Measurements from ENCODE around the gene HLA-DRB5.
"Not testable (repeated sequence)": the region's sequence is repeated elsewhere in the genome, so short reads cannot be mapped to it uniquely, and the experiment has no call there.

The HLA-DRB5 gene

DNA sequence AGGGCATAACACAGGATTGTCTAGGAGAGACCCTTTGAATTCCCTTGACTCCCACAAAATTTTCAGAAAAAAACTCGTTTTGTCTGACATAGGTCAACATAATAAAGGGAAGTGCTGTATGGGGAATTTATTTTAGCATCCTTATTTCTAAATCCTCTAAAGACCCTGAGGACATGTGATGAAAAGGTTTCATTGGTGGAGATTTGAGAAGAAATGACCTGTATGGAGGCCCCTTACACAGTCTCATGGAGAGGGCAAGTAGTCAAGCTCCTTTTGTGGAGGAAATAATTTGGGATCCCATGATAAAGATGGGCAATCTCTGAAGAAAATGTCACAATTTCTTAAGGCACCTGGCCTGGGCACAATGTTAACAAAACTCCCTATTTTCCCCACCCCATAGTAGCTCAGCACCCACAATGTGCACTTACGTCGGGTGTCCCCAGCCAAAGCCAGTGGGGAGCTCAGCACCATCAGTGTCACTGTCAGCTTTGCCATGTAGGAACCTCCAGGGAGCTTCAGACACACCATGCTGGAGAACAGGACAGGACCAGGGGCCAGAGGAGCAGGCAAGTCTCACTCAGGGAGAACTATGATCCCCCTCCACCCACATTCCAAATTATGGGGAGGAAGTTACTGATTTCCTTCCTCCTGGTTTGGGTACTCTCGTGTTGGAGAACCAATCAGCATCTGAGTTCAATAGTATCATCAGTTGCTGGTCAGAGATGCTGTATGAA, at the start of gene HLA-DRB5:
Gene HLA-DRB5, minus strand, starts transcription at position 591 of the 734 bp plus-strand sequence. Its CDS starts 63 bp downstream, at position 528.
- H3K9me3 Mint-ChIP-seq = no peaks in the 10 kb centered on the region
- H3K36me3 Mint-ChIP-seq = no peaks in the 10 kb centered on the region
- H3K4me3 Mint-ChIP-seq = no peak within 1 kb of the TSS
- H3K4me1 Mint-ChIP-seq = no peaks in the 10 kb centered on the region
- no peak within 1 kb of the TSS for H3K27ac Mint-ChIP-seq
- no peaks in the 10 kb centered on the region for H3K27me3 Mint-ChIP-seq

DNA sequence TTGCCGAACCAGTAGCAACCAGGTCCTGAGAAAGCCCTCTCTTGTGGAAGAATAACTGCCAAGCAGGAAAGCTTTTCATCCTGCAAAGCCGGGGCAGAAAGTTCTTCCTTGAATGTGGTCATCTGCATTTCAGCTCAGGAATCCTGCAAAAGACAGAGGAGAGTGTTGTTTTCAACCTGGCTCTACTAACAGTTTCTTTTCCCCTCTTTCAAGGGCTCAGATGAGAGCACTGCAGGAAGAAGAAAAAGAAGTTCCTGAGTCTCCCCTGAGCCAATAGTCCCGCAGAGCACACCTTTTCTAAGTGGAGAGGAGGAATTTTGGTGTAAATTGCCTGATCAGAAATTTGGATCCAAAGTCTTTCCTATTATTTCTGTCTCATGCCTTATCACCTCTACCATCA, 48.9 kb upstream of the HLA-DRB5 start:
- Mint-ChIP-seq H3K27ac (no peak overlapping the region), H3K36me3 (no peaks in the 10 kb centered on the region), H3K27me3 (no peaks in the 10 kb centered on the region), H3K4me3 (no peak overlapping the region), H3K4me1 (no peaks in the 10 kb centered on the region), H3K9me3 (no peaks in the 10 kb centered on the region)

DNA sequence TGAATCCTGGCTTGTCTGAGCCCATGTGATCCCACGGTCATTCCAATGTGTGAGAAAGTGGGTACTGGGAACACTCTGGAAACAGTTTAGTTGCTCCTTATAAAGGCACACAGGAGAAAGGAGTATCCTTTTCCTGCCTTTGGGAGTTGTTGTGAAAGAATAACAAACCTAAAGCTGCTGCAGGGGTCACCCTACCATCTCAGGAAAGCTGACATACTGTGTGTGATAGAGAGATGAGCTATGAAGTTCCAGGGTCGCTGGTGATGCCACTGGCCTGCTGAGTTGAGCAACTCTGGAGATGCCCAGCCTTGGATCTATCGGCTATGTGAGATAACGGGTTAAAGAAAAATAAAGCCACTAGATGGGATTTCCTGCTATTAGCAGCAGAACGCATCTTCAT, 47.4 kb upstream of the HLA-DRB5 start:
- not testable (repeated sequence) for H3K27ac Mint-ChIP-seq

DNA sequence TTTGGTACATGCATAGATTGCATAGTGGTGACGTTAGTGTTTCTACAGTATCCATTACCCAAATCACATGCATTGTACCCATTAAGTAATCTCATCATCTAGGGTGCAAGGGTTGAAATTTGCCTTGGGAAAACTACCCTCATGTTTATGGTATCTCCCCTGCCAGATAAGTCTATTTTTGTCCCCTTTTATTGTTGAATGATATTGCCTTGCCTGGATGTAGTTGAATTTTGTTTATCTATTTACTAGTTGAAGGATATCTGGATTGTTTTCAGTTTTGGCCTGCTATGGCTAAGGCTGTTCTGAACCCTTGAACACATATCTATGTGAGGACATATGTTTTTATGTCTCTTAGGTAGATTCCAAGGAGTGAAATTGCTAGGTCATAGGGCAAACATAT, 46.2 kb upstream of the HLA-DRB5 start:
- Mint-ChIP-seq H3K4me1 (no peaks in the 10 kb centered on the region), H3K9me3 (no peaks in the 10 kb centered on the region), H3K36me3 (no peaks in the 10 kb centered on the region), H3K27me3 (no peaks in the 10 kb centered on the region), H3K4me3 (no peak overlapping the region), H3K27ac (no peak overlapping the region)

More for the DNA sequence above, 47.4 kb upstream of the HLA-DRB5 start:
- not testable (repeated sequence) for H3K4me1 Mint-ChIP-seq, H3K27me3 Mint-ChIP-seq, H3K9me3 Mint-ChIP-seq, H3K4me3 Mint-ChIP-seq, H3K36me3 Mint-ChIP-seq

DNA sequence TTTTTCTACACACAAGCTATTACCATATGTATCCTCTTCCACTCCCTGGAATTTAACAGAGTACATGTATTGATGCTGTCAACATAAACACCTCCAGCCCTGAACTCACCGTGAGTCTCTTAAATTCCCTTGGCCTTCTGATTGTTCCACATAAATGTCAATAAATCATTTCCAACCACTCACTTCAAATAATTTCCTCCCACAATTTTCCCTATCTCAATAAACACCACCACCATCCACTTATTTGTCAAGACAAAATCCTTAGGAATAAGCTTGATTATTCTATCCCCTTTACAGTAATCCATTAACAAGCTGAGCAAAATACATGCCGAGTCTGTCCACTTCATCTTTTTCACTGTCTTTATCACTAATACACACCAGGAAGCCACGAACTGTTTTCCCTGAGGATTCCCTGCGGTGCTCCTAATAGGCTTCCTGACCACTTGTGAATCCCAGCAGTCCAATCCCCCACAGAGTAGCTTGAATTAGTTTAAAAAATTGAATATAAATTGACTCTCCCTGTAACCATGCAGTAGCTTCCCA, 40.3 kb upstream of the HLA-DRB5 start:
- Mint-ChIP-seq H3K27ac (no peak overlapping the region), H3K27me3 (no peaks in the 10 kb centered on the region), H3K4me3 (no peak overlapping the region), H3K36me3 (no peaks in the 10 kb centered on the region), H3K9me3 (no peaks in the 10 kb centered on the region), H3K4me1 (peaks cover 6% of the 10 kb centered on the region)

DNA sequence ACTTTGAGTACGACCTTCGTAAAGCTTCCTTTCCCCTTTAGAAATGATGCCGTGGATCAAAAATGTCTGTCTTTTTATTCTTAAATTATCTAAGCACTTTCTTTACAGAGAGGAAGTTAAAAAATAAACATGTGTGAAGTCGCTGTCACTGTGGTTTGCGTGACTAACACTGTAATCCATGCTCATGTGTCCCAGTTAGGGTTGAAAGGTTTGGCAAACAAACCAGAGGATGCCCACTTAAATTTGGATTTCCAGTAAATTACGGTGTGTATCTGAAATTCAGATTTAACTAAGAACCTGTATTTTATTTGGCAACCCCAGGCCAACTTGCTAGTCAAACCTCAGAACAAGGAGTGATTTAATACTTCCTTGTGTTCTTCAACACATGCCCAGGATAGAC, 38.5 kb upstream of the HLA-DRB5 start:
- no peak overlapping the region for H3K4me3 Mint-ChIP-seq
- no peaks in the 10 kb centered on the region for H3K27me3 Mint-ChIP-seq
- H3K9me3 Mint-ChIP-seq = no peaks in the 10 kb centered on the region
- peak overlapping the region; percentile 30 for H3K27ac Mint-ChIP-seq
- H3K4me1 Mint-ChIP-seq = peaks cover 6% of the 10 kb centered on the region
- H3K36me3 Mint-ChIP-seq = no peaks in the 10 kb centered on the region

DNA sequence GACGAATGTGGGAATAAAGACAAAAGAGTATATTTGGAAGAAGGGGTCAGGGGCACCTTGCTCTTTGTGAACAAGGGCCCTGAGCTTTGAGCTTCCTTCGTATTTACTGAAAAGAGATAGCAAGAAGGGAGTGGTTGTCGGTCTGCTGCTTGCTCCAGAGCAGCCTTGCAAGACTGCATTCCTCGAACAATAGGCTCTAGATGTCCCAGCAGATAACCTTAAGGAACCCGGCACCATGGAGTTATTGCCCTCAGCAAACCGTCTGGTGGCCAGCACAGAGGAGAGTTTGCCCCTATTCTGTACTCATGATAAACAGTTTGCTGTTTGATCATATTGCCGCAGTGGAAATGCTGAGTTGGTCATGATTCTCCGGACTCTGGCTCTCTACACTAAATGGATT, 36.9 kb upstream of the HLA-DRB5 start:
- H3K4me1 Mint-ChIP-seq = peaks cover 6% of the 10 kb centered on the region
- H3K4me3 Mint-ChIP-seq = no peak overlapping the region
- no peaks in the 10 kb centered on the region for H3K27me3 Mint-ChIP-seq
- no peak overlapping the region for H3K27ac Mint-ChIP-seq
- no peaks in the 10 kb centered on the region for H3K36me3 Mint-ChIP-seq
- H3K9me3 Mint-ChIP-seq = no peaks in the 10 kb centered on the region

DNA sequence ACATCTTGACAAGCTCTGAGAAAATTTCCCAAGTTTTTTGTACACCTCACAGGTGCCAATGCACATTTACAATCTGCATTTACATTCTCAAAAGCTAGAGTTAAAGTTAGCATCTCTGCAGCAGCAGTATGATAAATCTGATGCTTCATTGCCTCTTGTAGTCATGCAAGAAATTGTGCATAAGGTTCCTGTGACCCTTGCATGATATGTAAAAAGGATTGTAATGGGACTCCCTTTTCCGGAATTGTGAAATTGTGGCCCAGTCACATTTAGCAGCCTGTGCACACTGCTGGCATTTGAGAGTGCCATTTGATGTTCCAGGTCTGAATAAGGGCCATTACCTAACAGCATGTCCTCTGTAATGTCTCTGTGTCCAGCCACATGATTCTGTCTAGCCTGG, 35.4 kb upstream of the HLA-DRB5 start:
- Mint-ChIP-seq H3K27ac (no peak overlapping the region), H3K36me3 (no peaks in the 10 kb centered on the region), H3K9me3 (no peaks in the 10 kb centered on the region), H3K27me3 (no peaks in the 10 kb centered on the region), H3K4me1 (peaks cover 6% of the 10 kb centered on the region), H3K4me3 (no peak overlapping the region)

DNA sequence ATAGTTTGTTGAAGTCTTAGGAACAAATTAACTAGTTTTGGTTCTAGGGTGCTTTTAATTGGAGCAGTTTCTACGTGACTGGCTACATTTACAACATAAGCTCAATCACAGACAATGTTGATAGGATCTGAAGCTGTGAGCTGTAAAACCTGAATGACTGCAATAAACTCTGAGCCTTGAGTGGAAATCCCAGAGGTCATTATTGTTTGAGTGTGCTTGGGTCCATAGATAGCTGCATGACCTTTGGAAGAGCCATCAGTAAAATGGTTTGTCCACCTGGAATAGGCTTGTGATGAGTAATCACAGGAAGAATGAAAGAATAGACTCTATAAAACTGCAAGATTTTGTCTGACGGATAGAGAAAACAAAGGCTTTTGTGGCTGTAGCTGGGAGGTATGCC, 32.9 kb upstream of the HLA-DRB5 start:
- no peak overlapping the region for H3K4me3 Mint-ChIP-seq

DNA sequence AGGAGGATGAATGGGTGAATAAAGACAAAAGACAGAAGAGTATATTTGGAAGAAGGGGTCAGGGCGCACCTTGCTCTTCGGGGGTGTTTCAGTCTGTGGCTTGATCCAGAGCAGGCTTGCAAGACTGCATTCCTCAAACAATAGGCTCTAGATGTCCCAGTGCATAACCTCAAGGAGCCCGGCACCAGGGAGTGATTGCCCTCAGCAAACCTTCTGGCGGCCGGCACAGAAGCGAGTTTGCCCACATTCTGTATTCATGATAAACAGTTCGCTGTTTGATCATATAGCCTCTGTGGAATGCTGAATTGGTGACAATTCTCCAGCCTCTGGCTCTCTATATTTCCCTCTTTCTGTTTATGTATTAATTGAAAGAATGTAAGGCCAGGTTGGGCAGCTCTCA, 29.7 kb upstream of the HLA-DRB5 start:
- H3K27ac Mint-ChIP-seq = no peak overlapping the region
- no peaks in the 10 kb centered on the region for H3K4me1 Mint-ChIP-seq
- no peaks in the 10 kb centered on the region for H3K36me3 Mint-ChIP-seq
- H3K27me3 Mint-ChIP-seq = peaks cover 1% of the 10 kb centered on the region
- H3K9me3 Mint-ChIP-seq = no peaks in the 10 kb centered on the region
- H3K4me3 Mint-ChIP-seq = no peak overlapping the region

More for the DNA sequence above, 32.9 kb upstream of the HLA-DRB5 start:
- no peak overlapping the region for H3K27ac Mint-ChIP-seq
- no peaks in the 10 kb centered on the region for H3K9me3 Mint-ChIP-seq
- H3K36me3 Mint-ChIP-seq = no peaks in the 10 kb centered on the region
- no peaks in the 10 kb centered on the region for H3K27me3 Mint-ChIP-seq
- H3K4me1 Mint-ChIP-seq = no peaks in the 10 kb centered on the region

DNA sequence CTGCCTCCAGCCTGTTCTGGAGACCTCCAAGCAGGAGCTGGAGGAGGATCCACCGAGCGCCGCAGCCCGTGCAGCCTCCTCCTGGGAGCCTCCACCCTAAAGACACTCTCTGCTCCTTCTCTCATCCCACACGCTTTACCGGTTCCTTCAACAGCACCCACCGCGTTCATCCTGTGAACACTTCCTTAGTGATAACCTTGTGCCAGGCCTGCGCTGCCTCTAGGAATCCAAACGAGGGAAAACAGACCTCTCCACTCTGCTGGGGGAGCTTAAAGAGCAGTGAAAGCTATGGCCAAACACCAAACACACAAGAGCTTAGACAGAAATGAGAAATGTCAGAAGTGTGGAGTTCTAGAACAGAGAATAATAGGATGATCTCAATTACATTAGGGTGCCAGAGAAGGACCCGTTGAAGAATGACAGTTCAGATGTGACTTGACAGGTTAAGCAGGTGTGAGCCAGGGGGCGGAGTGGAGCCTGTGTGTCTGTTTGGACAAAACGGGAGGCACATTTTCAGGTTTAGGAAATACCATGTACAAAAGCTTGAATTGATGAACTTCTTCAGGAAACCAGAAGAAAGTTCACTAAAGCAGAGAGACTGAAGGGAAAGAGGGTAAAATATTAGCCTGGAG, 28.5 kb upstream of the HLA-DRB5 start:
- H3K27ac Mint-ChIP-seq = no peak overlapping the region
- H3K4me1 Mint-ChIP-seq = no peaks in the 10 kb centered on the region
- H3K36me3 Mint-ChIP-seq = no peaks in the 10 kb centered on the region
- peaks cover 1% of the 10 kb centered on the region for H3K27me3 Mint-ChIP-seq
- H3K9me3 Mint-ChIP-seq = no peaks in the 10 kb centered on the region
- no peak overlapping the region for H3K4me3 Mint-ChIP-seq

DNA sequence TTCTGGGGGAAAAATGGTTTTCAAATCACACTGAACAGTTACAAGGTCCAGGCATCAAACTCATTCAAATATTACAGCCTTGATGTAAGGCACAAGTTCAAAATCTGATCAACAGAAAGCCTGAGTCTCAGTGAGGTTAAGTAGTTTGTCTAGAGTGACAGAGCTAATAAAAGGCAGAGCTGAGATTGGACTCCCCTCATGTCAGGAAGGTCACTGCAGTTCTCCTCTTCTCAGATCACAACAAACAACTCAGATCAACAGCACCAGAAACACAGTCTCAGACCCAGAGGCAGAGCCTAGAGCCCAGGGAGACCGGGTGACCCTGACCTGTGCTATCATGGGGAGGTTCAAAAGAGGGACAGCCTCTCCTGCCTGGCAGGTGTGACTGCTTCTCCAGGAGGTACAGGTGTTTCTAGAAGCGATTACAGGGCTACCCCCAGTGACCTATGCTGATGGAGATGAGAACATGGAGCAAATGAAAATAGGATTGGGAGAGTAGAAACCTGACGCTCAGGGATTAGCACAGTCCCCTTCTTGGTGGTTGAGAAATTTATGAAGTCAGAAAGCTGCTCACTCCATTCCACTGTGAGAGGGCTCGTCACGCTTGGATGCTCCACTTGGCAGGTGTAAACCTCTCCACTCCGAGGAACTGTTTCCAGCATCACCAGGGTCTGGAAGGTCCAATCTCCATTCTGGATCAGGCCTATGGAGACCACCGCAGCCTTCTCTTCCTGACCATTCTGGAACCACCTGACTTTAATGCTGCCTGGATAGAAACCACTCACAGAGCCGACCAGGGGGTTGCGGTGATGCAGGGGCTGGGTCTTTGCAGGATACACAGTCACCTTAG, 24.3 kb upstream of the HLA-DRB5 start:
- Mint-ChIP-seq H3K4me1 (no peaks in the 10 kb centered on the region), H3K4me3 (no peak overlapping the region), H3K36me3 (no peaks in the 10 kb centered on the region), H3K27ac (no peak overlapping the region), H3K9me3 (no peaks in the 10 kb centered on the region), H3K27me3 (peaks cover 1% of the 10 kb centered on the region)

DNA sequence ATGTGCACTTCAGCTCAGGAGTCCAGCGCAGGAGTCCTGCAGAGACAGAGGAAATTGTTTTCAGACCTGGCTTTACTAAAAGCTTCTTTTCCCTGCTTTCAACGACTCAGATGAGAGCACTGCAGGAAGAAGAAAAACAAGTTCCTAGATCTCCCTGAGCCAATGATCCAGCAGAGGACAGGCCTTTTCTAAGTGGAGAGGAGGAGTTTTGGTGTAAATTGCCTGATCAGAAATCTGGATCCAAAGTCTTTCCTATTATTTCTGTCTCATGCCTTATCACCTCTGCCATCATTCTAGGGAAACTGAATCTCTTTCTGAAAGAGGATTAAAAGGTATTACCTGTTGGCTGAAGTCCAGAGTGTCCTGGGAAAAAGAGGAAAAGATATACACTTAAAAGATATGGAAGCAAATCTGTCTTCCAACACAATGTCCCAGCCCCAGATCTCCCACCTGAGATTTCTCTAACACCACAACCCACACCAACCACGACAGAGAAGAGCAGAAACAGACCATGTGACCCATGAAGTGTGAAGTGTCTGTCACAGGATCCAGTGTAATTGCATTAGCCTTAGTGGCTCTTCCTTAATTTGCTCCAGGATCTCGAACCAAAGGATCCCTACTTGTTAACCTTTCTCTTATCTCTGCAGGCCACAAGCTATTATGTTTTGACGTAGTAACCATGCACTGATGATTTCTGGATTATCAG, 23.1 kb upstream of the HLA-DRB5 start:
- no peak overlapping the region for H3K4me3 Mint-ChIP-seq
- no peak overlapping the region for H3K27ac Mint-ChIP-seq
- H3K27me3 Mint-ChIP-seq = peaks cover 1% of the 10 kb centered on the region
- no peaks in the 10 kb centered on the region for H3K9me3 Mint-ChIP-seq
- no peaks in the 10 kb centered on the region for H3K4me1 Mint-ChIP-seq
- H3K36me3 Mint-ChIP-seq = no peaks in the 10 kb centered on the region

DNA sequence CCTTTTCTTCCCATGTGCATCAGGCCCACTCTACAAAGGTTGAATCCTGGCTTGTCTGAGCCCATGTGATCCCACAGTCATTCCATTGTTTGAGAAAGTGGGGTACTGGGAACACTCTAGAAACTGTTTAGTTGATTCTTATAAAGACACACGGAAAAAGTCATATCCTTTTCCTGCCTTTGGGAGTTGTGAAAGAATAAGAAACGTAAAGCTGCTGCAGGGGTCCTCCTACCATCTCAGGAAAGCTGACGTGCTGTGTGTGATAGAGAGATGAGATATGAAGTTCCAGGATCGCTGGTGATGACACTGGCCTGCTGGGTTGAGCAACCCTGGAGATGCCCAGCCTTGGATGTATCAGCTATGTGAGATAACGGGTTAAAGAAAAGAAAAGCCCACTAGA, 21.3 kb upstream of the HLA-DRB5 start:
- no peak overlapping the region for H3K27ac Mint-ChIP-seq
- no peaks in the 10 kb centered on the region for H3K9me3 Mint-ChIP-seq

DNA sequence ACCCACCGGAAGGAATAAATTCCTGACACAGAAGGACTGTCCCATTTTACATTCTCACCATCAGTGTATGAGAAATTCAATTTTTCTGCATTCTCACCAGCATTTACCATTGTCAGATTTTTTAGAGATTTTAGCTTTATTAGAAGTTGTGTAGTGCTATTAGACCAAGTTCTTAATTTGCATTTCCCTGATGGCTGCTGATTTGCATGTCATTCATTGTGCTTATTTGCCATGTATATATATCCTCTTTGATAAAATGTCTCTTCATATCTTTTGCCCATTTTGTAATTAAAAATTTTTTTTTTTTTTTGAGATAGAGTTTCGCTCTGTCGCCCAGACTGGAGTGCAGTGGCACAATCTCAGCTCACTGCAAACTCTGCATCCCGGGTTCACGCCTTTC, 9.8 kb upstream of the HLA-DRB5 start:
- H3K27me3 Mint-ChIP-seq = peaks cover 3% of the 10 kb centered on the region
- H3K9me3 Mint-ChIP-seq = no peaks in the 10 kb centered on the region
- H3K36me3 Mint-ChIP-seq = no peaks in the 10 kb centered on the region
- no peak overlapping the region for H3K27ac Mint-ChIP-seq
- no peak overlapping the region for H3K4me3 Mint-ChIP-seq
- no peaks in the 10 kb centered on the region for H3K4me1 Mint-ChIP-seq

More for the DNA sequence above, 21.3 kb upstream of the HLA-DRB5 start:
- Mint-ChIP-seq H3K27me3 (peaks cover 1% of the 10 kb centered on the region), H3K36me3 (no peaks in the 10 kb centered on the region), H3K4me3 (no peak overlapping the region), H3K4me1 (no peaks in the 10 kb centered on the region)

Data from activated naive CD4-positive, alpha-beta T cell treated with anti-CD3 and anti-CD28 coated beads, Interleukin-2, amount 50 U/mL, for 24 hours (primary cell).